Measurements from ENCODE around the gene C11orf87.

C11orf87 gene

DNA sequence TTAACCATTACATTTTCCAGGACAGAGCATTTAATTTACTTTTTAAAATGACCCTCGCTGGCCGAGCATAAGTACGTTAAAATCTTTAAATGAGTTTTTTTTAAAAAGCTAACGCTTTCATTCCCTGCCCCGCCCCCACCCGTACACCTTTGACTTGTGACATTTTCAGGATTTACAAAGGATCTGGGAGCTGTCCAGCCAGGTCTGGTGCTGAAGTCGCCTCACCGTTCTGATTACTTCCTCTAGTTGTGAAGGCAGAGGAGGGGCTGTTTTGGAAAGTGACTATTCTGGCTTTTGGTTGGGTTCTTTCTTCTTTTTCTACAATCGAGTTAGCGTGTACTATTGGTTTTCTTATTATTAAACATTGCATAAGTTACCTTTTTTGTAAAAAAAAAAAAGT is 2.9 kb downstream of the C11orf87 start:
- peaks cover 2% of the 10 kb centered on the region for H3K36me3 Mint-ChIP-seq (ENCODE audit: low read depth)
- no peak for ATAC-seq
- peaks cover 32% of the 10 kb centered on the region for H3K27me3 Mint-ChIP-seq
- no peak overlapping the region for H3K4me3 Mint-ChIP-seq
- no peak for DNase-seq
- H3K9me3 Mint-ChIP-seq: no peaks in the 10 kb centered on the region
- H3K27ac Mint-ChIP-seq: no peak overlapping the region
- peaks cover 2% of the 10 kb centered on the region for H3K4me1 Mint-ChIP-seq

DNA sequence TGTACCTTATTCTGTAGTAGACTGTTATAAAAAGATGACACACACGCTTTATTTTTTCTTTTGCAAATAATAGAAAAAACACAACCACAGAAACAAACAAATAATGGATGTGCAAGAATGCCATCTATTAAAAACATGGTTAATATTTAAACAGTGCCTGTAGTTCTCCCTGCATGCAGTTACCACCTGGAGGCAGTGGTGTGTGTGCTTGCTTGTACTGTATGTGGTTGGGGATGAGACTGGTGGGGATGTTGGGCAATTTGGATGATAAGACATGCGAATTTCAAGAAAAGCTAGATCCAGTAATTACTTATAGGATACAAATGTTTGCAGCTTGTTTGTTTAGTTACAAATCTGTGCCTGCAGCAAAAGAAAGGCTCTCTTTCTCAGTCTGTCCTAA is 3.6 kb downstream of the C11orf87 start:
- Mint-ChIP-seq H3K27me3 (peaks cover 32% of the 10 kb centered on the region), H3K4me1 (peaks cover 2% of the 10 kb centered on the region), H3K9me3 (no peaks in the 10 kb centered on the region), H3K27ac (no peak overlapping the region), H3K4me3 (no peak overlapping the region), H3K36me3 (ENCODE audit: low read depth) (peaks cover 2% of the 10 kb centered on the region)
- ATAC-seq: no peak
- DNase-seq: no peak

DNA sequence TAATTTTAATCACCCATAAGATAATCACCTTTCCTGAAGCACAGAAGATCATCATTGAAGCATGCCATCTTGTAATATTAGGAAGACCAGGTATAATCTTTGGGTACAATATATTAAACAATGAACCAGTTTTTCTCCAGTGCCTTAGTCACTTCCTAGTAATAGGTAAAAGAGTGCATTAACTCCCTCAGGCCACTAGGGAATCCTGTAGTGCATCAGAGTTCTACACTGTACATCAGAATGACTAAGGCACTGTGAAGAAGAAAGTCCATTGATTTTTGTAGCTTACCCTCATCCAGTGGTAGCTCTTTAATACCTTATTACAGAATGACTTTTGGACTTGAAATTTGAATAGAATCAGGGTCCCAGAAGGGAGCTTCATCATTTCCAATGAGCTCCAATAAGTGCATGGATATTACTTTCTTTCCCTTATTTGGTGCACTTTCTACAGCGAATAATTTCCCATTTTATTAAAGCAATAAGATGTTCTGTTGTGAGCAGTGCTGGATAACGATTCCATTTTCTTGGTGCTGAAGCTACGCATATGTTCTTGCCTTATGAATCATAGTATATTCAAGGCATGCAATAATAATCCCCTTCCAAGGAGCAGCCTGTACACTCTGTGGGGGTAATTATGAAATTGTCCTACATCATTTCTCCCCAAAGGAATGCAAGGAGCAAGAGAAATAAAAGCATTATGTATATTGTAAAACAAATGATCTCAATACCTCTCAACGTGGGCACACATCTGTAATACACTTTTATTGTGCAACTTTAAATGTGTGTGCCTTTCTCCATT is 4.7 kb downstream of the C11orf87 start:
- Mint-ChIP-seq H3K9me3 (no peaks in the 10 kb centered on the region), H3K4me1 (no peaks in the 10 kb centered on the region), H3K27ac (no peak overlapping the region), H3K36me3 (ENCODE audit: low read depth) (peaks cover under 1% of the 10 kb centered on the region), H3K27me3 (peaks cover 22% of the 10 kb centered on the region), H3K4me3 (no peak overlapping the region)
- ATAC-seq (no peak), DNase-seq (no peak)

DNA sequence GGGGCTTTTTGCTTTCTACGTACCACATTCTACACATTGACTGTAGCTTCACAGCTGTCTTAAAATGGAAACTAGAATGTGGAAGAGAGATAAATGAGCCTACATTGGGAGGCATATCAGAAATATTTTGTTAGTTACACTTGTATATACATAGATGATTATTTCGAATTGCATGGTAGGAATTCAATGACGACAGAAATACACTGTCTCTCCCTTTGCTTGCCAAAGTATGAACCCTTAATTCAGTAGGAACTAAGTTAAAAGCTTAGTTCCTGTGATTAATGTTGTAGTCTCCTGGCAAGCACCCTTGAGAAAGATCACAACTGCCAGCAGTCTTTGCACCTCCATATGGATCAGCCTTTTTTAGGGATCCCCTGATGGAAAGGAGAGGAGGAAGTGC is 10.1 kb downstream of the C11orf87 start:
- H3K4me1 Mint-ChIP-seq: no peaks in the 10 kb centered on the region
- no peak overlapping the region for H3K4me3 Mint-ChIP-seq
- ATAC-seq (no peak), DNase-seq (no peak)
- no peaks in the 10 kb centered on the region for H3K36me3 Mint-ChIP-seq (ENCODE audit: low read depth)
- H3K27ac Mint-ChIP-seq: no peak overlapping the region
- no peaks in the 10 kb centered on the region for H3K9me3 Mint-ChIP-seq
- no peaks in the 10 kb centered on the region for H3K27me3 Mint-ChIP-seq

DNA sequence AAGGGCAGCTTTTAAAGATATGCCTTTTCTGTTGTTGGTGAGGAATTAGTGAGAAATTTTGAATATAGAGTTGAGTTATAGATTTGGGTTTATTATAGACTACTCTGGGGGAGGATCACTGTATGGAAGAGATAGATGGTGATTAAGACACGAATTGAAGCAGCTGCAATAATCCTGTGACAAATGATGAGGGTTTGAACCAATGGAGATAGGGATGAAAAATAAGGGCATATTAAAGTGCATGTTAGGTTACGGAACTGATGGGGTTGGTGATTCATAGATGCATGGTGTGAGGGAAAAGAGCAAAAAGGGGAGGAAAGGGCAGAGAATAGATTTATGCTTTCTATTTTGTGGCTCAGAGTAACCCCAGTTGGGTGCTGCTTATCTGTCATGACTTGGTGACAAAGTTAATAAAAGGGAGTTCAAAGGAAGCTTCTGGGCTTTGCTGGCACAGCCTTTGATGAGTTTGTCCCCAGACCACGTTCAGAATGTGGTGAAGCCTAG is 11.8 kb downstream of the C11orf87 start:
- Mint-ChIP-seq H3K36me3 (ENCODE audit: low read depth) (no peaks in the 10 kb centered on the region), H3K4me3 (no peak overlapping the region), H3K27ac (no peak overlapping the region), H3K4me1 (no peaks in the 10 kb centered on the region), H3K27me3 (no peaks in the 10 kb centered on the region), H3K9me3 (no peaks in the 10 kb centered on the region)
- ATAC-seq (no peak), DNase-seq (no peak)

DNA sequence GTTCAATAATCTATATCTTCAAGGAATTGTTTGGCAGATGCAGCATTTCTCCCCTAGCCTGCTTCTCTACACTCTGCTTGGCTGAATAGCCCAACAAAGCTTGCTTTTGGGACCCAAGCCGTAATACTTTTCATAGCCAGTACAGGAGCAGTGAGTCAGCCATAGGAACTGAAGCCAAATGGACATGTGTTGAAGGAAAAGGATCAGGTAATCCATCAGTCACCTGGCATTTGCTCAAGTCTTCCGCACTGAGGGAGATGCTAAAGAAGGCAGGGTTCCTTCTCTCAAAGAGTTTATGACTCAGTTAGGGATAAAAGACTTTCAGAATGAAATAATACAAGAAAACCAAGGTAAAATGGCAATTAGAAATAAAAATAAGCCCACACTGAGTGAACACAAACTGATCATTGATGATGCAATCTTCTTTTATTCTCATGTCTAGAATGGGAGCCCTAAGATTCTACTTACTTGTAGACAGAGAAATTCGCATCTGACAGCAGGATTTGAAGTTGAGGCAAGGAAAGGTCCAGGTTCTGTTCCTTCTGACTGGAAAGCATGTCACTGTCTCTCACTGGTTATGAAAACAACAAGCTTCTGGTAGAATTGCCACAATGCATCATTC is 13.2 kb downstream of the C11orf87 start:
- Mint-ChIP-seq H3K4me1 (no peaks in the 10 kb centered on the region), H3K36me3 (ENCODE audit: low read depth) (no peaks in the 10 kb centered on the region), H3K4me3 (no peak overlapping the region), H3K27ac (no peak overlapping the region), H3K9me3 (no peaks in the 10 kb centered on the region), H3K27me3 (no peaks in the 10 kb centered on the region)
- DNase-seq (no peak), ATAC-seq (no peak)

DNA sequence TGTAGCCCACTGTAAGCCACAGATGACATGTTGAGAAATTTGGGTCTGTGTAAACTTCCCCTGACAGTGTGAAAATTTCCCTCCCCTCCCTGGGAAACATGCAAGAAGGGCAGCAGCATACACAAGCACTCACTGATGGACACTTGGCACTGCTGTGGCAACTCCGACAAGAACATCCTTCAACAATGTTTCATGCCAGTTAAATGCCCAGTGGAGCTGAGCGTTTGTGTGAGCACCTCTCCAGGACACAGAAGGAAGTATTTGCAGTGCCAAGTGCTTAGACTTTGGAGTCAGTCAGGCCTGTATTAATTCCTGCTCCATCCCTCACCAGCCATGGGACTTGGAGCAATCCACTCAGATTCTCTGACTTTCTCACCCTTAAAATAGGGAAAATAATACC is 17.7 kb downstream of the C11orf87 start:
- DNase-seq (no peak), ATAC-seq (no peak)
- H3K36me3 Mint-ChIP-seq (ENCODE audit: low read depth): no peaks in the 10 kb centered on the region
- H3K9me3 Mint-ChIP-seq: peaks cover under 1% of the 10 kb centered on the region
- H3K4me1 Mint-ChIP-seq: no peaks in the 10 kb centered on the region
- H3K27ac Mint-ChIP-seq: no peak overlapping the region
- no peaks in the 10 kb centered on the region for H3K27me3 Mint-ChIP-seq
- H3K4me3 Mint-ChIP-seq: no peak overlapping the region

DNA sequence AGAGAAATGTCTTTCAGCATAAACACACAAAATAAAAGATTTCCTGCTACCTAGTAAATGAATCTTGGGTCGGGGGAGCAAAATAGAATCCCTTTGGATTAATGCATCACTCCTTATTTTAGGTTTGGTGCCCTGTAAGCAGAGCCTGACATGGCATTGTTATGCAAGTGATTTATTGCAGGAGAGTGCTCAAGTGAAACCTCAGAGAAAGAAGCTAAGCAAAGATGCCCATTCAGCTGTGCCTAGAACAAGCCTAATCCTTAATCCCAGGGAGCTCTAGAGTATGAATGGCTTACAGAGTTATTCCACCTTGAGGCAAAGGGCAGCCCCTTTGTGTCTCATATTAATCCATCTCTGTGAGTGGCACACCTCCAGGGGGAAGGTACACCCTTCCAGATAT is 21.1 kb downstream of the C11orf87 start:
- Mint-ChIP-seq H3K27ac (no peak overlapping the region), H3K27me3 (no peaks in the 10 kb centered on the region), H3K4me3 (no peak overlapping the region), H3K9me3 (peaks cover 4% of the 10 kb centered on the region), H3K36me3 (ENCODE audit: low read depth) (no peaks in the 10 kb centered on the region), H3K4me1 (no peaks in the 10 kb centered on the region)
- DNase-seq (no peak), ATAC-seq (no peak)

DNA sequence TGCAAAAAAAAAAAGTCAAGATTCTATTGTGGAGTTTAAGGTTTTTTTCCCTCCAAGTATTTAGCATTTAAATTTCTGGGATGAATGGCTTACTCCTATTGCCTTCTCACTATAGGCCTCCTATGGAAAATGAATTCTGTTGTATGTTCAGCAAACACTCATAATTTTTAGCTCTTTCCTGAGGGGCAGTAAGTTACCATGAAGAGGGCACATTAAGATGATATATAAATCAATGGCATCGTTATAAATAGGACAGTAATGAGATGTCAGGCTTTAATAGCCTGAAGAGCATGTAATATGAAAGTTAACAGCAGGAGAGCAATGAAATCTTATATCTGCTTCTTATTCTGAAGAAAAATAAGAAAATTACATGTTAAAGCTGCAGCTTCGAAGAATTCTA is 32.9 kb downstream of the C11orf87 start:
- no peaks in the 10 kb centered on the region for H3K36me3 Mint-ChIP-seq (ENCODE audit: low read depth)
- H3K27ac Mint-ChIP-seq: no peak overlapping the region
- no peaks in the 10 kb centered on the region for H3K9me3 Mint-ChIP-seq
- no peaks in the 10 kb centered on the region for H3K4me1 Mint-ChIP-seq
- ATAC-seq (no peak), DNase-seq (no peak)
- H3K27me3 Mint-ChIP-seq: no peaks in the 10 kb centered on the region
- H3K4me3 Mint-ChIP-seq: no peak overlapping the region
